ENCODE measurements around the gene CMTM1. TPM values are rescaled to one million over a fixed set of nuclear protein-coding genes. Genes with fewer than 3 reads are reported as not detected.
"Not testable (repeated sequence)": the region's sequence is repeated elsewhere in the genome, so short reads cannot be mapped to it uniquely, and the experiment has no call there.

The CMTM1 gene
- total RNA-seq, 2 experiments from 2014 or later, result 6.4 to 11.8 TPM

GRCh38 chr16:66605177-66605978, 39.1 kb downstream of the CMTM1 start:
- no peaks in the 10 kb centered on the region for H3K27me3 Mint-ChIP-seq
- peak overlapping the region; percentile 81 for H3K4me3 Mint-ChIP-seq
- H3K27ac Mint-ChIP-seq, result peak overlapping the region; percentile 63
- H3K4me1 Mint-ChIP-seq, result peaks cover 39% of the 10 kb centered on the region
- peak; percentile 12 for ATAC-seq
- ChIA-PET POLR2A (no interaction called here), CTCF (interaction anchor here (3.4 kb wide), 1 partner anchor 200 kb away, joined by 25 read pairs; no protein-coding TSS in a partner anchor)
- H3K9me3 Mint-ChIP-seq (ENCODE audit: low read depth), result peaks cover 6% of the 10 kb centered on the region
- H3K36me3 Mint-ChIP-seq (ENCODE audit: low read depth), result peaks cover 30% of the 10 kb centered on the region
- intact Hi-C loops (cut with DNase I, micrococcal nuclease), result loop anchor here (1.0 to 5.0 kb wide), 7 partner anchors 17 to 322 kb away; partner anchors contain the start of genes CKLF (in 1 of the 2) and RRAD (in 1 of the 2)
- DNase-seq, result peak; percentile 64

GRCh38 chr16:66605979-66606751, 39.9 kb downstream of the CMTM1 start:
- POLR2A ChIA-PET, result no interaction called here
- H3K27me3 Mint-ChIP-seq, result no peaks in the 10 kb centered on the region
- peaks cover 34% of the 10 kb centered on the region for H3K36me3 Mint-ChIP-seq (ENCODE audit: low read depth)
- ATAC-seq (no peak), DNase-seq (peak; percentile 24)
- intact Hi-C loops (cut with DNase I, micrococcal nuclease), result loop anchor here (1.0 to 5.0 kb wide), 7 partner anchors 17 to 321 kb away; partner anchors contain the start of genes CKLF (in 1 of the 2) and RRAD (in 1 of the 2)
- CTCF ChIA-PET, result interaction anchor here (0.6 to 3.4 kb wide), 9 partner anchors 16 to 200 kb away, joined by 3 to 25 read pairs (median 4); no protein-coding TSS in a partner anchor
- peaks cover 39% of the 10 kb centered on the region for H3K4me1 Mint-ChIP-seq
- H3K9me3 Mint-ChIP-seq (ENCODE audit: low read depth), result no peaks in the 10 kb centered on the region
- peak overlapping the region; percentile 74 for H3K4me3 Mint-ChIP-seq
- H3K27ac Mint-ChIP-seq, result peak overlapping the region; percentile 88

GRCh38 chr16:66608241-66609138, 42.3 kb downstream of the CMTM1 start:
- ATAC-seq, result peak; percentile 50
- H3K27me3 Mint-ChIP-seq, result no peaks in the 10 kb centered on the region
- no peaks in the 10 kb centered on the region for H3K9me3 Mint-ChIP-seq (ENCODE audit: low read depth)
- peak overlapping the region; percentile 78 for H3K27ac Mint-ChIP-seq
- intact Hi-C loops (cut with DNase I, micrococcal nuclease), result loop anchor here (1.0 to 5.0 kb wide), 4 partner anchors 42 to 319 kb away; partner anchors contain the start of genes CMTM4 (in 1 of the 2) and RRAD (in 1 of the 2)
- CTCF ChIA-PET, result interaction anchor here (0.6 to 3.4 kb wide), 32 partner anchors 8 to 323 kb away, joined by 3 to 28 read pairs (median 4); partner anchors contain the start of gene CKLF
- peak; percentile 92 for DNase-seq
- peaks cover 35% of the 10 kb centered on the region for H3K4me1 Mint-ChIP-seq
- H3K4me3 Mint-ChIP-seq, result no peak overlapping the region
- H3K36me3 Mint-ChIP-seq (ENCODE audit: low read depth), result peaks cover 46% of the 10 kb centered on the region
- POLR2A ChIA-PET, result interaction anchor here (0.6 to 1.0 kb wide), 3 partner anchors 85 to 303 kb away, joined by 3 to 4 read pairs (median 4); no protein-coding TSS in a partner anchor

- H3K9me3 Mint-ChIP-seq (ENCODE audit: low read depth), result no peaks in the 10 kb centered on the region
- H3K4me1 Mint-ChIP-seq, result peaks cover 30% of the 10 kb centered on the region
- ChIA-PET CTCF (interaction anchor here (0.6 to 3.4 kb wide), 26 partner anchors 8 to 322 kb away, joined by 3 to 28 read pairs (median 4); partner anchors contain the start of gene CKLF), POLR2A (interaction anchor here (0.6 to 1.0 kb wide), 2 partner anchors 86 to 202 kb away, joined by 3 to 4 read pairs; no protein-coding TSS in a partner anchor)
- no peak overlapping the region for H3K4me3 Mint-ChIP-seq
- ATAC-seq, result no peak
- intact Hi-C loops (cut with DNase I, micrococcal nuclease), result loop anchor here (2.0 to 5.0 kb wide), 3 partner anchors 42 to 318 kb away; partner anchors contain the start of gene RRAD (in 1 of the 2)
- no peak overlapping the region for H3K27ac Mint-ChIP-seq
- peaks cover 46% of the 10 kb centered on the region for H3K36me3 Mint-ChIP-seq (ENCODE audit: low read depth)
- no peaks in the 10 kb centered on the region for H3K27me3 Mint-ChIP-seq
- no peak for DNase-seq
Measured at GRCh38 chr16:66609139-66609510, 42.9 kb downstream of the CMTM1 start.

- intact Hi-C loops (cut with DNase I, micrococcal nuclease), result no loop called here
- Mint-ChIP-seq H3K27me3 (no peaks in the 10 kb centered on the region), H3K4me1 (peaks cover 30% of the 10 kb centered on the region), H3K36me3 (ENCODE audit: low read depth) (peaks cover 46% of the 10 kb centered on the region), H3K4me3 (no peak overlapping the region), H3K27ac (peak overlapping the region; percentile 13), H3K9me3 (ENCODE audit: low read depth) (no peaks in the 10 kb centered on the region)
- DNase-seq (no peak), ATAC-seq (no peak)
- CTCF ChIA-PET, result interaction anchor here (0.5 to 2.5 kb wide), 4 partner anchors 15 to 196 kb away, joined by 3 to 28 read pairs (median 4); no protein-coding TSS in a partner anchor
- POLR2A ChIA-PET, result no interaction called here
Measured at GRCh38 chr16:66610111-66610820, 44.0 kb downstream of the CMTM1 start.

GRCh38 chr16:66611911-66612310, 45.7 kb downstream of the CMTM1 start:
- H3K4me3 Mint-ChIP-seq; ATAC-seq; intact Hi-C loops (cut with DNase I, micrococcal nuclease); POLR2A ChIA-PET; DNase-seq; H3K27ac Mint-ChIP-seq; H3K27me3 Mint-ChIP-seq; H3K9me3 Mint-ChIP-seq (ENCODE audit: low read depth): not testable (repeated sequence)
- CTCF ChIA-PET, result interaction anchor here (1.0 to 1.3 kb wide), 3 partner anchors 49 to 205 kb away, joined by 3 to 4 read pairs (median 4); no protein-coding TSS in a partner anchor
- Mint-ChIP-seq H3K36me3 (ENCODE audit: low read depth) (peaks cover 42% of the 10 kb centered on the region), H3K4me1 (peaks cover 21% of the 10 kb centered on the region)

GRCh38 chr16:66612422-66612821, 46.2 kb downstream of the CMTM1 start:
- Mint-ChIP-seq H3K27me3 (no peaks in the 10 kb centered on the region), H3K27ac (no peak overlapping the region), H3K4me1 (peaks cover 16% of the 10 kb centered on the region), H3K9me3 (ENCODE audit: low read depth) (no peaks in the 10 kb centered on the region), H3K4me3 (no peak overlapping the region), H3K36me3 (ENCODE audit: low read depth) (peaks cover 42% of the 10 kb centered on the region)
- intact Hi-C loops (cut with DNase I, micrococcal nuclease), result no loop called here
- ChIA-PET CTCF (interaction anchor here (1.0 to 1.3 kb wide), 3 partner anchors 49 to 205 kb away, joined by 3 to 4 read pairs (median 4); no protein-coding TSS in a partner anchor), POLR2A (no interaction called here)
- DNase-seq (no peak), ATAC-seq (no peak)

- POLR2A ChIA-PET, result no interaction called here
- no peak overlapping the region for H3K4me3 Mint-ChIP-seq
- DNase-seq (no peak), ATAC-seq (no peak)
- no peak overlapping the region for H3K27ac Mint-ChIP-seq
- peaks cover 4% of the 10 kb centered on the region for H3K4me1 Mint-ChIP-seq
- H3K36me3 Mint-ChIP-seq (ENCODE audit: low read depth), result peaks cover 28% of the 10 kb centered on the region
- H3K9me3 Mint-ChIP-seq (ENCODE audit: low read depth), result no peaks in the 10 kb centered on the region
- CTCF ChIA-PET, result interaction anchor here (1.5 kb wide), 1 partner anchor 207 kb away, joined by 3 read pairs; no protein-coding TSS in a partner anchor
- no peaks in the 10 kb centered on the region for H3K27me3 Mint-ChIP-seq
- intact Hi-C loops (cut with DNase I, micrococcal nuclease), result no loop called here
Measured at GRCh38 chr16:66614161-66614802, 48.0 kb downstream of the CMTM1 start.

- Mint-ChIP-seq H3K27me3 (no peaks in the 10 kb centered on the region), H3K4me3 (no peak overlapping the region), H3K36me3 (ENCODE audit: low read depth) (peaks cover 13% of the 10 kb centered on the region), H3K27ac (no peak overlapping the region), H3K4me1 (no peaks in the 10 kb centered on the region), H3K9me3 (ENCODE audit: low read depth) (no peaks in the 10 kb centered on the region)
- ChIA-PET CTCF (interaction anchor here (0.6 kb wide), 1 partner anchor 8 kb away, joined by 3 read pairs; no protein-coding TSS in a partner anchor), POLR2A (no interaction called here)
- DNase-seq (no peak), ATAC-seq (no peak)
- intact Hi-C loops (cut with DNase I, micrococcal nuclease), result no loop called here
Measured at GRCh38 chr16:66616169-66616568, 49.9 kb downstream of the CMTM1 start.

Data from activated CD4-positive, alpha-beta T cell treated with anti-CD3 and anti-CD28 coated beads for 36 hours (primary cell).